ENCODE data around the gene RPL13A. TPM values are rescaled to one million over a fixed set of nuclear protein-coding genes. Genes with fewer than 3 reads are reported as not detected.

The RPL13A gene
- total and polyA plus RNA-seq, 9 of the 15 experiments (the other 6 are each of a cell fraction or from before 2014, with no cell fraction given): 1,744 to 5,482 (median 2,949) TPM

DNA sequence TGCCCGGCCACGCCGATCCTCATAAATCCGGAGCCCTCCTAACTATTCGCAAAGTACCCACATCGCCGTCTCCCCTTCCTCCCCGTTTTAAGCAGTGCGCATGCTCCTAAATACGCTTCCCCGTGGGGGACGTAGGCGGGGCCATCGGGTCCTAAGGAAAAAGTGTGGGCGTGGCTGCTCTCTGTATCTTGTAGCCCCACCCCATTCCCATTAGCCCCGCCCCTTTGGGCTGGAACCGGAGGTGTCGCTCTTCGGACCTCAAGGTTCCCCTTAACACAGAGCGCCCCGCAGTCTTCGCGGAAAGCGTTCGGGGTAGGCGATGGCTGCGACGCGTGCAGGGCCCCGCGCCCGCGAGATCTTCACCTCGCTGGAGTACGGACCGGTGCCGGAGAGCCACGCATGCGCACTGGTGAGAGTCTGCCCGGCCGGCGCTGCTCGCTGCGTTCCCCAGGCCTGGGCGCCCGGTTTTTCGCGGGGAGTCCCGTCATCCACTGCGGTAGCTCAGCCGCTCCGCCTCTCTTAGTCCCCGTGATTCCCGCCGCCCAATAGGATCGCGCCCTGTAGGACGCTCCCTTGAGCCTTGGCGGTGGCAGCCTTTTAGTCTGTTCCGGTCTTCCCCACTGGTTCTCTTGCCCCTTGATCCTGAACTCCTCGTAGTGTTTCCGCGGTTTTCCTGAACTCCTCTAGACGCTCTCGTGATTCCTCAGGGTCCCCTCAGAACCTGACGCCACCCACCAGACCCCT lies 34.2 kb upstream of the RPL13A start, which contains the start of gene ALDH16A1 (continued):
- TF ChIP-seq, protein P1, sequence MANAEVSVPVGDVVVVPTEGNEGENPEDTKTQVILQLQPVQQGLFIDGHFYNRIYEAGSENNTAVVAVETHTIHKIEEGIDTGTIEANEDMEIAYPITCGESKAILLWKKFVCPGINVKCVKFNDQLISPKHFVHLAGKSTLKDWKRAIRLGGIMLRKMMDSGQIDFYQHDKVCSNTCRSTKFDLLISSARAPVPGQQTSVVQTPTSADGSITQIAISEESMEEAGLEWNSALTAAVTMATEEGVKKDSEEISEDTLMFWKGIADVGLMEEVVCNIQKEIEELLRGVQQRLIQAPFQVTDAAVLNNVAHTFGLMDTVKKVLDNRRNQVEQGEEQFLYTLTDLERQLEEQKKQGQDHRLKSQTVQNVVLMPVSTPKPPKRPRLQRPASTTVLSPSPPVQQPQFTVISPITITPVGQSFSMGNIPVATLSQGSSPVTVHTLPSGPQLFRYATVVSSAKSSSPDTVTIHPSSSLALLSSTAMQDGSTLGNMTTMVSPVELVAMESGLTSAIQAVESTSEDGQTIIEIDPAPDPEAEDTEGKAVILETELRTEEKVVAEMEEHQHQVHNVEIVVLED (CRISPR knock-in tag; IDR thresholded peaks at IDR 0.05): no peak
- TF ChIP-seq HNRNPK (IDR thresholded peaks at IDR 0.05; ENCODE audit: low read depth, low read length, poor library complexity, severe bottlenecking): no peak
- no peak for TF ChIP-seq ZNF124 (CRISPR knock-in tag; IDR thresholded peaks at IDR 0.05)
- TF ChIP-seq CHAMP1 (IDR thresholded peaks at IDR 0.05): no peak
- no peak for TF ChIP-seq SP2 (IDR thresholded peaks at IDR 0.05; ENCODE audit: extremely low read depth, low read depth, low read length, poor library complexity, severe bottlenecking)
- 0 out of 2 replicates have a peak, but pooled peaks have one; percentile 18 for TF ChIP-seq JUN (IDR thresholded peaks at IDR 0.05; ENCODE audit: borderline replicate concordance, low read depth, low read length)
- TF ChIP-seq JUN (CRISPR knock-in tag; IDR thresholded peaks at IDR 0.05; ENCODE audit: borderline replicate concordance): peak; percentile 23; the same call in 1 of the 2 replicates
- no peak for TF ChIP-seq NR1H2 (CRISPR knock-in tag; IDR thresholded peaks at IDR 0.05)
- peak; percentile 97 for TF ChIP-seq POLR2H (tag; IDR thresholded peaks at IDR 0.05; ENCODE audit: low read depth)
- no peak for TF ChIP-seq HDAC1 (IDR thresholded peaks at IDR 0.05)
- TF ChIP-seq, protein P2, sequence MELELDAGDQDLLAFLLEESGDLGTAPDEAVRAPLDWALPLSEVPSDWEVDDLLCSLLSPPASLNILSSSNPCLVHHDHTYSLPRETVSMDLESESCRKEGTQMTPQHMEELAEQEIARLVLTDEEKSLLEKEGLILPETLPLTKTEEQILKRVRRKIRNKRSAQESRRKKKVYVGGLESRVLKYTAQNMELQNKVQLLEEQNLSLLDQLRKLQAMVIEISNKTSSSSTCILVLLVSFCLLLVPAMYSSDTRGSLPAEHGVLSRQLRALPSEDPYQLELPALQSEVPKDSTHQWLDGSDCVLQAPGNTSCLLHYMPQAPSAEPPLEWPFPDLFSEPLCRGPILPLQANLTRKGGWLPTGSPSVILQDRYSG (tag; conservative IDR thresholded peaks at IDR 0.05; ENCODE audit: low read depth): no peak
- TF ChIP-seq MTA3 (IDR thresholded peaks at IDR 0.05; ENCODE audit: borderline replicate concordance): peak; percentile 87
- no peak for TF ChIP-seq COPS2 (conservative IDR thresholded peaks at IDR 0.05)
- TF ChIP-seq, protein P3, sequence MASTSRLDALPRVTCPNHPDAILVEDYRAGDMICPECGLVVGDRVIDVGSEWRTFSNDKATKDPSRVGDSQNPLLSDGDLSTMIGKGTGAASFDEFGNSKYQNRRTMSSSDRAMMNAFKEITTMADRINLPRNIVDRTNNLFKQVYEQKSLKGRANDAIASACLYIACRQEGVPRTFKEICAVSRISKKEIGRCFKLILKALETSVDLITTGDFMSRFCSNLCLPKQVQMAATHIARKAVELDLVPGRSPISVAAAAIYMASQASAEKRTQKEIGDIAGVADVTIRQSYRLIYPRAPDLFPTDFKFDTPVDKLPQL (IDR thresholded peaks at IDR 0.05; ENCODE audit: extremely low read depth, insufficient read length): no peak
- TF ChIP-seq POLR2AphosphoS2 (IDR thresholded peaks at IDR 0.05; ENCODE audit: low read length): peak; percentile 88; the same call in 1 of the 2 replicates
- TF ChIP-seq ZSCAN32 (CRISPR knock-in tag; IDR thresholded peaks at IDR 0.05): no peak
- TF ChIP-seq CGGBP1 (CRISPR knock-in tag; IDR thresholded peaks at IDR 0.05): no peak
- TF ChIP-seq ZNF324 (CRISPR knock-in tag; IDR thresholded peaks at IDR 0.05): no peak
- no peak for TF ChIP-seq RFX1 (IDR thresholded peaks at IDR 0.05)
- TF ChIP-seq ZNF717 (CRISPR knock-in tag; IDR thresholded peaks at IDR 0.05): no peak
- TF ChIP-seq HDGF (IDR thresholded peaks at IDR 0.05): no peak
- no peak; the same call in 1 of the 2 replicates for TF ChIP-seq GABPA (tag; conservative IDR thresholded peaks at IDR 0.05; ENCODE audit: low read depth)
- no peak for TF ChIP-seq EHMT2 (IDR thresholded peaks at IDR 0.05)
